K562 (cell line): ENCODE results near the gene XPO6. TPM values are rescaled to one million over a fixed set of nuclear protein-coding genes. Genes with fewer than 3 reads are reported as not detected.
A peak's percentile ranks its signal among the peaks of the same experiment; 100 is the strongest.

Experiments used
- CBX3 ChIP-seq, 2 experiments: IDR thresholded peaks; 1 replicate in 1 of 2; 2 replicates in 1 of 2; pipeline ENCODE4 v1.6.1; 2012; ENCODE audit warnings: inconsistent platforms in 2 of 2, low read length in 2 of 2, borderline replicate concordance in 1 of 2, control low read depth in 1 of 2
- FOXK2 ChIP-seq, 2 experiments: fragments of 450-650 bp; IDR thresholded peaks in 1 of 2; conservative IDR thresholded peaks in 1 of 2; 2 replicates each; pipeline ENCODE4 v1.6.1; 2016; ENCODE audit warnings: low read depth in 2 of 2, mild to moderate bottlenecking in 1 of 2
- LARP7 ChIP-seq: fragments of 450-650 bp; IDR thresholded peaks from 2 replicates; pipeline ENCODE4 v1.6.1; 2016
- REST ChIP-seq, 2 experiments: fragments of 450-650 bp; formaldehyde crosslinking in 1 of 2; IDR thresholded peaks; 2 replicates each; pipeline versions ENCODE4 v1.4.0 to v1.6.1; 2014 to 2020; ENCODE audit warnings: mild to moderate bottlenecking in 2 of 2, borderline replicate concordance in 1 of 2, low read depth in 1 of 2
- UBTF ChIP-seq, 2 experiments: IDR thresholded peaks; 2 replicates each; pipeline ENCODE4 v1.6.1; 2012; ENCODE audit warnings: improper control_type of control experiment in 2 of 2, low read depth in 2 of 2, low read length in 2 of 2, borderline replicate concordance in 1 of 2
- ZNF184 ChIP-seq: sonication (generic); formaldehyde crosslinking; IDR thresholded peaks from 2 replicates; pipeline ENCODE4 v1.5.0; 2020; ENCODE audit warnings: missing genetic modification reagents
- polyA plus RNA-seq, 8 experiments: library from polyadenylated mRNA; depleted of rRNA in 4 of 8; stranded (reverse) in 5 of 8; unstranded in 3 of 8; fragments of >200 nt; fragmentation: Nextera tagmentation in 2 of 8; fragmentation: Illumina TruSeq in 1 of 8; extraction: Ambion mirVana in 2 of 8; extraction: Trizol in 1 of 8; gene quantifications; 2 replicates each; pipeline versions ENCODE4 v1.2.1 to v1.2.3, GENCODE V29; 2011 to 2014; ENCODE audit warnings: inconsistent platforms in 1 of 8, missing spikeins in 1 of 8
- total RNA-seq, 7 experiments: library from RNA; depleted of rRNA in 6 of 7; stranded (reverse); fragments of >200 nt in 6 of 7; fragmentation: Illumina TruSeq in 2 of 7; extraction: Trizol in 2 of 7; gene quantifications; 2 replicates each; pipeline versions ENCODE4 v1.2.1 to v1.2.3, GENCODE V29; 2011 to 2021; ENCODE audit warnings: low replicate concordance in 1 of 7

Gene XPO6
- total and polyA plus RNA-seq, 9 of the 15 experiments (the other 6 are each of a cell fraction or from before 2014, with no cell fraction given), result 11.2 to 196 (median 119) TPM

DNA sequence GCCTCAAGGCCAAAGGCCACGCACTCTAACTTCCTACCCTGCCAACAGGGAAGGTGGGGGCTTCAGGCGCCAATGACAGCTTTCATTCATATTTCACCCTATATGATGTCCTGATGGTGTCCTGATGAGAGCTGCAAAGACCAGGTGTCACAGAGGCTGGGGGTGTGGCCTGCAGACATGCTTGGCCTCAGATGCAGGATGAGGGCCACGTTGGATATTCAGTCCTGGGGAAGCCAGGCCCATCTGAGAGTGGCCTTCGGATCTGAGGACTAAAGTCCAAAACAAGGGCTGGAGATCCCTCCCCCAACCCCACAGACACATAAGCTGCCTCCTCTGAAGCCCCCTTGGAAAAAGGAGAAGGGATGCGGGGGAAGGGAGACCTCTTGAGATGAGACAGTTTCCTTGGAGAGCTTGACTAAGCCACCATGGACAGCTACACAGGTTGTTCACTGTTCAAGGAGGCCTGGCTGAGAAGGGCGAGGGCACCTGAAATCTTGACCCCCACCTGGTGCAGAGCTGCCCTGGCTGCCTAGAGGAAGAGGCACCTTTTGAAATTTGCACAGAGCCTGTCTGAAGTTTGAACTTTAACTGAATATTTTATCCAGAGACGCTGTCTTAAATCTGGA is 124.0 kb downstream of the XPO6 start (continued):
- TF ChIP-seq REST (IDR thresholded peaks at IDR 0.05; ENCODE audit: borderline replicate concordance), result peak; percentile 84
- no peak for TF ChIP-seq REST (CRISPR knock-in tag; IDR thresholded peaks at IDR 0.05; ENCODE audit: low read depth)
- TF ChIP-seq CBX3 (IDR thresholded peaks at IDR 0.05; ENCODE audit: borderline replicate concordance in 1 of 2, low read length in 2 of 2), result no peak
- TF ChIP-seq UBTF (IDR thresholded peaks at IDR 0.05; ENCODE audit: borderline replicate concordance in 1 of 2, low read depth in 2 of 2, low read length in 2 of 2), result no peak
- TF ChIP-seq FOXK2 (conservative IDR thresholded peaks at IDR 0.05 in 1 of 2, IDR thresholded peaks at IDR 0.05 in 1 of 2; ENCODE audit: low read depth in 2 of 2), result no peak
- no peak for TF ChIP-seq LARP7
- no peak for TF ChIP-seq ZNF184
